Lower leg skin (tissue), 4 donors: Measurements from ENCODE around the gene PHYHD1. TPM values are rescaled to one million over a fixed set of nuclear protein-coding genes. Genes with fewer than 3 reads are reported as not detected.
A peak's percentile ranks its signal among the peaks of the same experiment; 100 is the strongest.

ENCODE experiments used
- DNase-seq, 2 donors: peaks; one replicate each; pipeline ENCODE4 v3.0.0-alpha.2; 2019; ENCODE audit warnings: low spot score in 2 of 2
- H3K4me3 ChIP-seq: fragments of 200-600 bp; sonication (generic); 2 replicates; pipeline ENCODE4 v1.5.1; 2017; ENCODE audit warnings: mild to moderate bottlenecking, low read depth; ENCODE audit not compliant: poor library complexity, severe bottlenecking
- POLR2A ChIP-seq, 2 donors: fragments of 450-650 bp; IDR thresholded peaks; one replicate each; pipeline ENCODE4 v1.6.1; 2016 to 2017; ENCODE audit warnings: antibody characterized with exemption in 2 of 2, mild to moderate bottlenecking in 1 of 2, moderate library complexity in 1 of 2
- WGBS, 2 donors: methylation state at CpG; one replicate each; pipeline ENCODE4 v1.1.5; 2018; 5-methylcytosine and 5-hydroxymethylcytosine counted together
- intact Hi-C: fragments of 100-400 bp; cut with DNase I; formaldehyde crosslinking; loops from one replicate; pipeline ENCODE4 v1.15.0; 2023; ENCODE audit warnings: low total_unique reads
- total RNA-seq, 4 donors: library from RNA; depleted of rRNA; stranded (reverse); fragments of >200 nt; gene quantifications; one replicate each; pipeline ENCODE4 v1.1.0, GENCODE V29; 2016
- TF ChIP-seq, protein P1 (sequence below), 3 donors: fragments of 450-650 bp; IDR thresholded peaks; one replicate each; pipeline ENCODE4 v1.5.1; 2016; ENCODE audit warnings: antibody characterized with exemption in 3 of 3, mild to moderate bottlenecking in 3 of 3, moderate library complexity in 2 of 3

PHYHD1 gene
- 10 to 100 TPM; 31.3 to 60.2 (median 50.6) TPM for total RNA-seq

DNA sequence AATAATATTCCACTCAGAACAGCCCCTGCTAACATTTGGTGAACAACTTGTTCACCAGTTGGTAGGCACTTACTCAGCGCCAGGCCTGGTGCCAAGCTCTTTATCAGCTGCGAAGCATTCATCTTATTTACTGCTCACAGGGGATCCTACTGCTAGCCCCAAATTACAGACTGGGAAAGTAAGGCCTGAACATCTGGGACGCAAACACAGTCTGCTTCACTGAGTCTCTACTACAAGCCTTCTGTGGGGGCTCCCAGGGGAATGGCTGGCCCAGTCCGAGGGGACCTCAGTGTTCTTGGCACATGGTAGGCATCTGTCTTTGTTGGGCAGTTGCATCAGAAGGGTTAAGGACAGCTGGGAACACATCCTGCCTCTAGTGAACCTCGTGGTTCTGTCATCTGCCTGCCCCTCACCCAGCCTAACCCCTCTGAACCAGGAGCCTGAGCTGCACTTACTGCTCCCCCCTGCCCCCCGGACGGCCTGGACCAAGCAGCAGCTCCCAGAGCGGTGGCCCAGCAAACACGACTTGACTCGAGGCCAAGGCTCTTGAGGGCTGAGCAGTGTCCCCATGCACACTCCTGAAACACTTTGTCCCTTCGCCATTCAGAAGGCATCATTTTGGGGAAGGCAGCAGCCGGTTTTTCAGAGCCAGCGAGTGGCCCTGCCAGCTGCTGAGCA is at the start of gene PHYHD1:
TSS of gene PHYHD1 (plus strand) at position 602 of the 678 bp plus-strand sequence. CDS start 1,342 bp downstream, outside the sequence.
- TF ChIP-seq, protein P1, sequence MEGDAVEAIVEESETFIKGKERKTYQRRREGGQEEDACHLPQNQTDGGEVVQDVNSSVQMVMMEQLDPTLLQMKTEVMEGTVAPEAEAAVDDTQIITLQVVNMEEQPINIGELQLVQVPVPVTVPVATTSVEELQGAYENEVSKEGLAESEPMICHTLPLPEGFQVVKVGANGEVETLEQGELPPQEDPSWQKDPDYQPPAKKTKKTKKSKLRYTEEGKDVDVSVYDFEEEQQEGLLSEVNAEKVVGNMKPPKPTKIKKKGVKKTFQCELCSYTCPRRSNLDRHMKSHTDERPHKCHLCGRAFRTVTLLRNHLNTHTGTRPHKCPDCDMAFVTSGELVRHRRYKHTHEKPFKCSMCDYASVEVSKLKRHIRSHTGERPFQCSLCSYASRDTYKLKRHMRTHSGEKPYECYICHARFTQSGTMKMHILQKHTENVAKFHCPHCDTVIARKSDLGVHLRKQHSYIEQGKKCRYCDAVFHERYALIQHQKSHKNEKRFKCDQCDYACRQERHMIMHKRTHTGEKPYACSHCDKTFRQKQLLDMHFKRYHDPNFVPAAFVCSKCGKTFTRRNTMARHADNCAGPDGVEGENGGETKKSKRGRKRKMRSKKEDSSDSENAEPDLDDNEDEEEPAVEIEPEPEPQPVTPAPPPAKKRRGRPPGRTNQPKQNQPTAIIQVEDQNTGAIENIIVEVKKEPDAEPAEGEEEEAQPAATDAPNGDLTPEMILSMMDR (IDR thresholded peaks at IDR 0.05): no peak
- no peak for TF ChIP-seq POLR2A (IDR thresholded peaks at IDR 0.05)

DNA sequence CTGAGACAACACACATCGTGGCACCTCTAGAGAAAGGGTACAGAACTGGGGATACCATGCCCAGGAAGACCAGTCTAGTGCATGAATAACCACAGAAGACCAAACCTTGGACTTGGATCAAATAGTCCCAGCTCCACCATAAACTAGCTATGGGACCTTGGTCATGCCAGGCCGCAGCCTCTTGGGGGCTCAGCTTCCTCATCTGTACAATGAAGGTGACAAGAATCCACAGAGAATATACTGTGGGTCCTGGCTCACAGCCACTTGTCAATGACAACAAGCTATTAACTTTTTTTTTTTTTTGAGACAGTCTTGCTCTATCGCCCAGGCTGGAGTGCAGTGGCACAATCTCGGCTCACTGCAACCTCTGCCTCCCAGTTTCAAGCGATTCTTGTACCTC is 42.9 kb upstream of the PHYHD1 start:
- no peak for DNase-seq
- TF ChIP-seq, protein P1 (IDR thresholded peaks at IDR 0.05): no peak
- no peak for TF ChIP-seq POLR2A (IDR thresholded peaks at IDR 0.05)
- WGBS, 2 donors: 84 to 89% methylated on average over 5 of the region's 5 CpGs
- no peak overlapping the region for H3K4me3 ChIP-seq
- intact Hi-C loops: no loop called here

More for the DNA sequence above, at the start of gene PHYHD1:
- DNase-seq: no peak
- WGBS, 2 donors: 36 to 50% methylated on average over 12 to 13 of the region's 13 CpGs
- no peak within 1 kb of the TSS for H3K4me3 ChIP-seq
- intact Hi-C loops: no loop called here

DNA sequence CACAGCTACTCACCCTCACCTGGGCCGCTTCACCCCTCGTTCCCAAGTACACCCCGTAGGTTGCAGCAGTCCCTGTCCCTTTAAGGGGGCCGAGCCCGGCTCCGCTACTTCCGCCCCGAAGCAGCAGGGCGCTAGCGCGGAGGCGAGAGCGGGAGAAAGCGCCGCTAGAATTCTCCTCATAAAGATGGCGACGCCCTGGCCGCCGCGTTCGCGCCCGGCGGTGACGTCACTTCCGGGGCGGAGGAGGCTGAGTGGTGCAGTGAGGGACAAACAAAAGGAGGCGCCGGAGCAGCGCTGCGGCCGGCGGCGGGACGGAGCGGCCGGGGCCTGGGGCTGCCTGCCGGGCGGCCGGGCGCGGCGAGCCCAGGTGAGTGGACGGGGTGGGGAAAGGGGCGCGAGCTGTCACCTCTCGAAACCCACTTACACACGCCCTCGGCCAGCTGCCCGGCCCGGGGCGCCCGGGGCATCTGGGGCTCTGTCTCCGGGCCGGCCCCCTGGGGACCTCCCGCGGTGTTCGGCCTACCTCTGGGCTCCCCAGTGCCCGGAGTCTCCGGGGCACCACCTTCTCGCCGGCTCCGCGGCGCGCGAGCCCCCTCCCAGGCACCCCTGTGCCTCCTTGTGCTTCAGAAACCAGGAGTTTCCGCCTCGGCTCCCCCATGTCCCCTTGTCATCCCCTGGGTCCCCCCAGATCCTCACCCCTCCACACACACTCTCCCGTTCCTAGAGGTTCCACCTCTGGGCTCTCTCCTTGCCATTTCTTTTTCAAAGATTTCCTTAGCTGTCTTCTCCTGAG is 38.7 kb upstream of the PHYHD1 start, which contains the start of the genes KYAT1 and LRRC8A:
TSS of gene KYAT1 (minus strand) at position 67 of the 793 bp plus-strand sequence. CDS start 36,545 bp downstream, outside the sequence.
TSS of gene LRRC8A (plus strand) at position 250 of the 793 bp plus-strand sequence. CDS start 25,032 bp downstream, outside the sequence.
- 0 to 1% methylated on average over 66 of the region's 70 CpGs for WGBS, 2 donors
- TF ChIP-seq, protein P1 (IDR thresholded peaks at IDR 0.05): no peak
- TF ChIP-seq POLR2A (IDR thresholded peaks at IDR 0.05): no peak
- peak; percentile 96 to 100 for DNase-seq
- intact Hi-C loops: loop anchor here (5.0 kb wide), 1 partner anchor 145 kb away; the partner anchor contains the start of gene SH3GLB2
- H3K4me3 ChIP-seq: peak within 1 kb of the TSS; percentile 88

DNA sequence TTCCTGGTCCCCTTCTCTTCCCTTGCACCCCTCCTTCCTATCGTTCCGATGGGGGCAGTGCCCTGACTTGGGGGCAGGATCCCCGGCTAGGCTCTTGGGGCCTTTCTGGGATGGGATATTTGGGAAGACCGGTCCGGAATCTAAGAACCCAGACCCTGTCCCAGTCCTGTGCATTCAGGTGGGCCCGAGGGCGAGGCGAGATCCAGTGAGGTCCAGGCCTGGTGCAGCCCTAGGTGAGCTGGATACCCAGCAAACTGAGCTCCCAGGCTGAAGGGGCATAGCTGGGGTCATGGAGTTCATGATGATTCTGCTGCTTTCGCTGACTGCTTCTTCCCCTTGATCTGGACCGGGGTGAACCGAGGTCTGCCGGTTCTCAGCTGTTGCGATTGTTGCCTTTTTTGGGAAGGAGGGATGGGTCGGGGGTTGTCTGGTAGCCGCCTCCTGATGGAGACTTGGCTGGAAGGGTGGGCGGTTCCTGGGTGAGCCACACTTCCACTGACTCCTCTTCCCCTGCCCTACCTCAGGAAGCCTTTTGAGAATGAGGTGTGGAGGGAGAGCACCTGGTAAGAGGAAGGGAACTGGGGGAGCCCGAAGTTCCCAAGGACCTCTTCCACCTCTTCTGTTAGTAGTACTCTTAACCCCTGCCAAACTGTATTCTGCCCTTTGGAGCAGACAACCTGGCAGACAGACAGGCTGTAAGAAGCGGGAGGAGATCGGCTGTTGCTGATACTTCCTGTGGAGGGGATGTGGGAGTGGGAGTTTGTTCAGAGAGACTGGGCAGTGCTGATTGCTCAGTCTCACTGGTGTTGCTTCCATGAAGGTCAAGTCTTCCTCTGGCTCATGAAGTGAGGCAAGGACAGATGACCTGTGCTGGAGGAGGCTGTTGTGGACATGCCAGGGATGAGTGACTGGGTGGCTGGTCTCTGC is 37.8 kb upstream of the PHYHD1 start:
- 0 to 1% methylated on average over 19 of the region's 19 CpGs for WGBS, 2 donors
- no peak for DNase-seq
- intact Hi-C loops: loop anchor here (5.0 kb wide), 1 partner anchor 144 kb away; the partner anchor contains the start of gene SH3GLB2
- no peak for TF ChIP-seq POLR2A (IDR thresholded peaks at IDR 0.05)
- TF ChIP-seq, protein P1 (IDR thresholded peaks at IDR 0.05): no peak
- H3K4me3 ChIP-seq: peak overlapping the region; percentile 88

DNA sequence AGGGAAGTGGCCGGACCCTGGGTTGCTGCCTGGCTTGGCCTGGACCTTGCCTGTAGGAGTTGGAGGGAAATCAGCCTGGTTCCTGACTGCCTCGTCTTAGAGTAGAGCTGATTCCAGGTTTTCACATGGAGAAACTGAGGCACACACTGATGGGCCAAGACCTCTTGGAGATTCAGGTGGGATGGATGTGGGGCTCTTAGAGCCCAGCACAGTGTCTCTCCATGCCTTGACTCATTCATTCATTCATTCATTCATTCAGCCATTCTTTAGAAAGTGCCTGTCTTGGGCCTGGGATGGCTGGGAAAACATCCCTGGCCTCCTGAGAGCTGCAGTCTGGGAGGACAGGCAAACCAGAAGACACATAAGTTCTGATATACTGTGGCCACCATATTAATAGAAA is 36.6 kb upstream of the PHYHD1 start:
- no peak for DNase-seq
- WGBS, 2 donors: 63 to 78% methylated on average over 2 of the region's 2 CpGs
- intact Hi-C loops: loop anchor here (5.0 kb wide), 1 partner anchor 143 kb away; the partner anchor contains the start of gene SH3GLB2
- H3K4me3 ChIP-seq: no peak overlapping the region
- TF ChIP-seq, protein P1 (IDR thresholded peaks at IDR 0.05): no peak
- no peak for TF ChIP-seq POLR2A (IDR thresholded peaks at IDR 0.05)
